H9 (cell line): ENCODE results near the gene BORCS6. TPM values are rescaled to one million over a fixed set of nuclear protein-coding genes. Genes with fewer than 3 reads are reported as not detected.

ENCODE experiments used
- DNase-seq: peaks from one replicate; pipeline ENCODE4 v3.0.0-alpha.2; 2017
- H2AFZ ChIP-seq: one replicate; pipeline ENCODE4 v1.6.1; 2013; ENCODE audit warnings: mild to moderate bottlenecking, low read length, control low read depth, moderate library complexity
- H2AK5ac ChIP-seq: 2 replicates; pipeline ENCODE4 v1.6.1; 2013; ENCODE audit warnings: low read length, control low read depth, mixed read lengths; ENCODE audit not compliant: insufficient read length
- H2BK120ac ChIP-seq: one replicate; pipeline ENCODE4 v1.6.1; 2013; ENCODE audit warnings: low read depth, mild to moderate bottlenecking, low read length, control low read depth, inconsistent platforms; ENCODE audit not compliant: poor library complexity, severe bottlenecking
- H2BK12ac ChIP-seq: 2 replicates; pipeline ENCODE4 v1.6.1; 2013; ENCODE audit warnings: low read length, control low read depth, mixed read lengths, low read depth; ENCODE audit not compliant: insufficient read length
- H2BK15ac ChIP-seq: 2 replicates; pipeline ENCODE4 v1.6.1; 2013; ENCODE audit warnings: low read depth, low read length, control low read depth
- H2BK20ac ChIP-seq: one replicate; pipeline ENCODE4 v1.6.1; 2013; ENCODE audit warnings: low read depth, mild to moderate bottlenecking, low read length, control low read depth, inconsistent platforms; ENCODE audit not compliant: poor library complexity, severe bottlenecking
- H2BK5ac ChIP-seq: 2 replicates; pipeline ENCODE4 v1.6.1; 2013; ENCODE audit warnings: low read length, control low read depth, mixed read lengths; ENCODE audit not compliant: insufficient read length
- H3K14ac ChIP-seq: 2 replicates; pipeline ENCODE4 v1.6.1; 2013; ENCODE audit warnings: low read length, control low read depth; ENCODE audit not compliant: insufficient read depth
- H3K18ac ChIP-seq: 2 replicates; pipeline ENCODE4 v1.6.1; 2013; ENCODE audit warnings: low read depth, mild to moderate bottlenecking, mixed read lengths, low read length, control low read depth; ENCODE audit not compliant: insufficient read length
- H3K23ac ChIP-seq: 2 replicates; pipeline ENCODE4 v1.6.1; 2013; ENCODE audit warnings: low read length, control low read depth, mixed read lengths, low read depth; ENCODE audit not compliant: insufficient read length
- H3K23me2 ChIP-seq: 2 replicates; pipeline ENCODE4 v1.6.1; 2013; ENCODE audit warnings: low read depth, mild to moderate bottlenecking, mixed read lengths, low read length, control low read depth; ENCODE audit not compliant: insufficient read length, poor library complexity, severe bottlenecking
- H3K27ac ChIP-seq: 2 replicates; pipeline ENCODE4 v1.5.1; 2013; ENCODE audit warnings: low read length, control low read depth, mixed read lengths, low read depth; ENCODE audit not compliant: insufficient read length
- H3K27me3 ChIP-seq: 2 replicates; pipeline ENCODE4 v1.6.1; 2013; ENCODE audit warnings: low read length, control low read depth, inconsistent platforms; ENCODE audit not compliant: insufficient read depth
- H3K4ac ChIP-seq: 2 replicates; pipeline ENCODE4 v1.6.1; 2013; ENCODE audit warnings: low read depth, mild to moderate bottlenecking, control low read depth, inconsistent platforms, low read length, moderate library complexity
- H3K4me1 ChIP-seq: 2 replicates; pipeline ENCODE4 v1.6.1; 2013; ENCODE audit warnings: low read length, control low read depth, inconsistent platforms; ENCODE audit not compliant: insufficient read depth
- H3K4me2 ChIP-seq: 2 replicates; pipeline ENCODE4 v1.6.1; 2013; ENCODE audit warnings: low read length, control low read depth, mixed read lengths; ENCODE audit not compliant: insufficient read length, insufficient read depth
- H3K56ac ChIP-seq: 2 replicates; pipeline ENCODE4 v1.6.1; 2013; ENCODE audit warnings: low read depth, mild to moderate bottlenecking, mixed read lengths, low read length, control low read depth; ENCODE audit not compliant: insufficient read length
- H3K79me1 ChIP-seq: 2 replicates; pipeline ENCODE4 v1.6.1; 2013; ENCODE audit warnings: low read depth, mild to moderate bottlenecking, moderate library complexity, low read length, control low read depth, inconsistent platforms; ENCODE audit not compliant: insufficient read depth, poor library complexity, severe bottlenecking
- H3K79me2 ChIP-seq: 2 replicates; pipeline ENCODE4 v1.6.1; 2013; ENCODE audit warnings: low read length, control low read depth, inconsistent platforms; ENCODE audit not compliant: insufficient read depth
- H3K9ac ChIP-seq: 2 replicates; pipeline ENCODE4 v1.6.1; 2013; ENCODE audit warnings: low read length, control low read depth, mixed read lengths; ENCODE audit not compliant: insufficient read length; ENCODE audit errors: extremely low read depth
- H3K9me3 ChIP-seq: one replicate; pipeline ENCODE4 v1.6.1; 2013; ENCODE audit warnings: low read depth, low read length, inconsistent platforms; ENCODE audit not compliant: control insufficient read depth
- H3T11ph ChIP-seq: one replicate; pipeline ENCODE4 v1.6.1; 2013; ENCODE audit warnings: mild to moderate bottlenecking, low read length, control low read depth, inconsistent platforms
- H4K20me1 ChIP-seq: one replicate; pipeline ENCODE4 v1.6.1; 2013; ENCODE audit not compliant: control insufficient read depth, insufficient read length, insufficient read depth
- H4K5ac ChIP-seq: 2 replicates; pipeline ENCODE4 v1.6.1; 2013; ENCODE audit warnings: low read depth, mild to moderate bottlenecking, mixed read lengths, low read length, control low read depth; ENCODE audit not compliant: insufficient read length
- H4K8ac ChIP-seq: replicated peaks from 2 replicates; pipeline ENCODE4 v1.6.1; 2013; ENCODE audit warnings: low read length, control low read depth, mixed read lengths, low read depth; ENCODE audit not compliant: insufficient read length
- H4K91ac ChIP-seq: 2 replicates; pipeline ENCODE4 v1.6.1; 2013; ENCODE audit warnings: low read depth, mild to moderate bottlenecking, moderate library complexity, mixed read lengths, low read length, control low read depth; ENCODE audit not compliant: insufficient read length
- H3K27ac Mint-ChIP-seq, 3 experiments: 2 replicates in 2 of 3; 3 replicates in 1 of 3; pipeline ENCODE4 v1.8.0; 2020 to 2021; ENCODE audit warnings: mixed read lengths in 3 of 3, mild to moderate bottlenecking in 1 of 3, moderate library complexity in 1 of 3
- H3K27me3 Mint-ChIP-seq: 2 replicates; pipeline ENCODE4 v1.8.0; 2021; ENCODE audit warnings: low read depth, mild to moderate bottlenecking, moderate library complexity, mixed read lengths
- H3K36me3 Mint-ChIP-seq, 3 experiments: 2 replicates in 2 of 3; 3 replicates in 1 of 3; pipeline ENCODE4 v1.8.0; 2020 to 2021; ENCODE audit warnings: low read depth in 3 of 3, mixed read lengths in 3 of 3; ENCODE audit not compliant: insufficient read depth in 1 of 3
- H3K4me1 Mint-ChIP-seq, 2 experiments: 2 replicates each; pipeline ENCODE4 v1.8.0; 2020; ENCODE audit warnings: mixed read lengths in 2 of 2
- H3K4me3 Mint-ChIP-seq, 2 experiments: 2 replicates in 1 of 2; 3 replicates in 1 of 2; pipeline ENCODE4 v1.8.0; 2020 to 2021; ENCODE audit warnings: mild to moderate bottlenecking in 2 of 2, mixed read lengths in 2 of 2, moderate library complexity in 1 of 2
- H3K9me3 Mint-ChIP-seq, 2 experiments: 2 replicates in 1 of 2; 3 replicates in 1 of 2; pipeline ENCODE4 v1.8.0; 2020; ENCODE audit warnings: mild to moderate bottlenecking in 2 of 2, mixed read lengths in 2 of 2, moderate library complexity in 1 of 2
- CTCF ChIP-seq: fragments of 200-600 bp; sonication (generic); conservative IDR thresholded peaks from 3 replicates; pipeline ENCODE4 v1.8.0; 2021; ENCODE audit warnings: antibody characterized with exemption, mild to moderate bottlenecking
- WGBS: extraction: QIAGEN DNeasy Blood & Tissue Kit; methylation state at CpG from one replicate; pipeline ENCODE4 v1.1.7; 2013; ENCODE audit warnings: missing lambda C conversion rate, low lambda C conversion rate, mixed read lengths; ENCODE audit not compliant: insufficient read length; ENCODE audit errors: extremely low coverage; 5-methylcytosine and 5-hydroxymethylcytosine counted together
- total RNA-seq: library from RNA; stranded (reverse); gene quantifications from 2 replicates; pipeline ENCODE4 v1.2.1, GENCODE V29; 2021

BORCS6 gene
- total RNA-seq, 1 experiment from 2014 or later, result 3.1 TPM

DNA sequence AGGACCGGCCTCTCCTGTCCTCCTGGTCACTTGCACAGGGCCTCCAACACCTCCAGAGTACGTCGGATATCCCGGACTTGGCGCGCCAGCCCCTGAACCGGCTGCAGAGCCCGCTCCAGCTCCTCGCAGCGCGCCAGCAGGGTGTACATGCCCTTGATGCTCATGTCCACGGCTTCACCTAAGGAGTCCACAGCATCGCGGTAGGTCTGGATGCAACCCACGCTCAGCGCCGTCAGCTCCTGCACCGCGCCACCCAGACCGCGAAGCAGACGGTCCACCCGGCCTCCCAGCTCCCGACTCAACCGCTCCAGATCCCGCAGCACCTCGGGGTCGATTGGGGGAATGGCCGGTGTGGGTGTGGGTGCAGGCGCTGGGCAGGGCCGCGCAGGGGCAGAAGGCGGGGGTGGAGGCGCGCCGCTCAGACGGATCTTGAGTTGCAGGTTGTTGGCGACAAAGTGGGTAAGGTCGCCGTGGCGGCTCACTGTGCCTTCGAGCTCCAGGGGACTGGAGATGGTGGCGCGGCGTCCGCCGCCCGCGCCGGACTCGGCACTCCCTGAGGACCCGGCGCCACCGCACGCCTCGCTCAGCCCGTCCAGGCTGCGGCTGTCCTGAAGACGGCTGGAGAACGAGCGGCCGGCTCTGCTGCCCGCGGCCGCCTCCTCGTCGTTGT lies 804 bp downstream of the BORCS6 start:
- no peak for DNase-seq
- H3K4me1 Mint-ChIP-seq, result peaks cover 8% of the 10 kb centered on the region in 2 experiments

More for the DNA sequence above, 804 bp downstream of the BORCS6 start:
- no peak overlapping the region for H3T11ph ChIP-seq
- TF ChIP-seq CTCF, result no peak
- Mint-ChIP-seq H3K27me3 (peaks cover 8% of the 10 kb centered on the region), H3K4me3 (no peak overlapping the region), H3K9me3 (no peaks in the 10 kb centered on the region), H3K36me3 (no peaks in the 10 kb centered on the region), H3K27ac (no peak overlapping the region)
- H2BK15ac ChIP-seq, result no peak overlapping the region
- no peak overlapping the region; the same call in 1 of the 2 replicates for H3K14ac ChIP-seq
- no peak overlapping the region for H3K4ac ChIP-seq
- no peak overlapping the region for H2BK20ac ChIP-seq
- H3K4me1 ChIP-seq, result peaks cover 9% of the 10 kb centered on the region; the same call in 1 of the 2 replicates
- no peak overlapping the region for H2BK5ac ChIP-seq
- no peak overlapping the region for H4K5ac ChIP-seq
- no peak overlapping the region for H3K23ac ChIP-seq
- peak overlapping the region; percentile 60 for H3K9ac ChIP-seq
- H2AK5ac ChIP-seq, result no peak overlapping the region
- H3K23me2 ChIP-seq, result peaks cover 17% of the 10 kb centered on the region
- H3K18ac ChIP-seq, result no peak overlapping the region
- H2AFZ ChIP-seq, result no peak overlapping the region
- peak overlapping the region; percentile 99 for H3K4me2 ChIP-seq
- H3K79me2 ChIP-seq, result no peaks in the 10 kb centered on the region
- peaks cover 3% of the 10 kb centered on the region for H4K20me1 ChIP-seq
- no peak overlapping the region for H2BK12ac ChIP-seq
- H3K27me3 ChIP-seq, result peaks cover 2% of the 10 kb centered on the region; the same call in 1 of the 2 replicates
- no peak overlapping the region for H2BK120ac ChIP-seq
- H4K8ac ChIP-seq, result no peak overlapping the region
- H3K9me3 ChIP-seq, result no peaks in the 10 kb centered on the region
- H4K91ac ChIP-seq, result no peak overlapping the region
- no peak overlapping the region for H3K56ac ChIP-seq
- no CpG with 5 or more reads among the region's 67 CpGs for WGBS
- H3K27ac ChIP-seq, result no peak overlapping the region
- H3K79me1 ChIP-seq, result no peaks in the 10 kb centered on the region
